Endodermal cell (in vitro differentiated cells): ENCODE measurements around the gene LRGUK. TPM values are rescaled to one million over a fixed set of nuclear protein-coding genes. Genes with fewer than 3 reads are reported as not detected.

Source experiments
- DNase-seq: peaks from one replicate; pipeline ENCODE4 v3.0.0-alpha.2; 2017
- H3K27ac ChIP-seq: 2 replicates; pipeline ENCODE4 v1.5.1; 2013; ENCODE audit warnings: mild to moderate bottlenecking, low read depth, low read length, moderate library complexity
- H3K27me3 ChIP-seq: 2 replicates; pipeline ENCODE4 v1.6.1; 2013; ENCODE audit warnings: mild to moderate bottlenecking, low read length, moderate library complexity; ENCODE audit not compliant: insufficient read depth, control insufficient read depth, poor library complexity, severe bottlenecking
- H3K36me3 ChIP-seq: 2 replicates; pipeline ENCODE4 v1.7.0; 2013; ENCODE audit warnings: mild to moderate bottlenecking, low read length, moderate library complexity; ENCODE audit not compliant: control insufficient read depth, insufficient read depth
- H3K4me1 ChIP-seq: one replicate; pipeline ENCODE4 v1.7.0; 2013; ENCODE audit warnings: low read length; ENCODE audit not compliant: control insufficient read depth, insufficient read depth
- H3K4me3 ChIP-seq: 2 replicates; pipeline ENCODE4 v1.5.1; 2013; ENCODE audit warnings: mild to moderate bottlenecking, low read length, moderate library complexity
- H3K9ac ChIP-seq: 2 replicates; pipeline ENCODE4 v1.6.1; 2013; ENCODE audit warnings: mild to moderate bottlenecking, low read length, moderate library complexity; ENCODE audit not compliant: poor library complexity, severe bottlenecking; ENCODE audit errors: extremely low read depth
- H3K9me3 ChIP-seq: 2 replicates; pipeline ENCODE4 v1.6.1; 2013; ENCODE audit warnings: mild to moderate bottlenecking, low read length, moderate library complexity; ENCODE audit not compliant: control insufficient read depth
- H3K27ac Mint-ChIP-seq: 2 replicates; pipeline ENCODE4 v1.8.0; 2020; ENCODE audit warnings: mixed read lengths
- H3K27me3 Mint-ChIP-seq: 2 replicates; pipeline ENCODE4 v1.8.0; 2021; ENCODE audit warnings: mild to moderate bottlenecking, mixed read lengths; ENCODE audit not compliant: insufficient read depth
- H3K36me3 Mint-ChIP-seq: 2 replicates; pipeline ENCODE4 v1.8.0; 2020; ENCODE audit warnings: low read depth, mixed read lengths
- H3K4me1 Mint-ChIP-seq: 2 replicates; pipeline ENCODE4 v1.8.0; 2020; ENCODE audit warnings: mixed read lengths
- H3K4me3 Mint-ChIP-seq: 2 replicates; pipeline ENCODE4 v1.8.0; 2020; ENCODE audit warnings: mild to moderate bottlenecking, moderate library complexity, mixed read lengths
- H3K9me3 Mint-ChIP-seq: 2 replicates; pipeline ENCODE4 v1.8.0; 2020; ENCODE audit warnings: mild to moderate bottlenecking, mixed read lengths
- CTCF ChIP-seq: fragments of 200-600 bp; sonication (generic); conservative IDR thresholded peaks from 2 replicates; pipeline ENCODE4 v1.5.0; 2021; ENCODE audit warnings: antibody characterized with exemption, mild to moderate bottlenecking
- WGBS, 2 experiments: methylation state at CpG; one replicate each; pipeline versions ENCODE4 v1.1.5 to v1.1.7; 2013; ENCODE audit warnings: missing lambda C conversion rate in 2 of 2, mixed read lengths in 1 of 2; ENCODE audit not compliant: insufficient coverage in 1 of 2, insufficient read length in 1 of 2; 5-methylcytosine and 5-hydroxymethylcytosine counted together
- total RNA-seq, 2 donors: library from RNA; stranded (reverse); fragmentation: NEBNext Ultra II Directional in 1 of 2; extraction: Animal tissue kit (Norgen Biotek cat#: 25700) in 1 of 2; gene quantifications; 2 replicates in 1 of 2; 3 replicates in 1 of 2; pipeline ENCODE4 v1.2.1, GENCODE V29; 2021

LRGUK gene
- total RNA-seq, 2 donors from 2014 or later = 0.89 to 1.3 TPM

GRCh38 chr7:134200970-134201369 is 73.8 kb downstream of the LRGUK start:
- H3K27ac Mint-ChIP-seq = no peak overlapping the region
- Histone ChIP-seq H3K4me3 (no peak overlapping the region), H3K36me3 (no peaks in the 10 kb centered on the region), H3K27ac (no peak overlapping the region), H3K4me1 (no peaks in the 10 kb centered on the region), H3K27me3 (no peaks in the 10 kb centered on the region), H3K9ac (no peak overlapping the region), H3K9me3 (no peaks in the 10 kb centered on the region)
- no peaks in the 10 kb centered on the region for H3K27me3 Mint-ChIP-seq
- peaks cover 1% of the 10 kb centered on the region for H3K4me1 Mint-ChIP-seq
- WGBS, 2 experiments = 96% methylated on average over 5 of the region's 5 CpGs; no CpG with 5 or more reads in 1 of the 2 experiments
- no peak for DNase-seq
- H3K9me3 Mint-ChIP-seq = no peaks in the 10 kb centered on the region
- H3K36me3 Mint-ChIP-seq = peaks cover 9% of the 10 kb centered on the region
- H3K4me3 Mint-ChIP-seq = no peak overlapping the region
- no peak for TF ChIP-seq CTCF

GRCh38 chr7:134201569-134202261 is 74.6 kb downstream of the LRGUK start:
- Histone ChIP-seq H3K27me3 (no peaks in the 10 kb centered on the region), H3K9ac (no peak overlapping the region), H3K27ac (no peak overlapping the region), H3K36me3 (no peaks in the 10 kb centered on the region), H3K4me1 (no peaks in the 10 kb centered on the region), H3K9me3 (no peaks in the 10 kb centered on the region), H3K4me3 (no peak overlapping the region)
- no peak for TF ChIP-seq CTCF
- Mint-ChIP-seq H3K9me3 (no peaks in the 10 kb centered on the region), H3K27ac (no peak overlapping the region), H3K27me3 (no peaks in the 10 kb centered on the region), H3K36me3 (peaks cover 9% of the 10 kb centered on the region), H3K4me1 (peaks cover 1% of the 10 kb centered on the region), H3K4me3 (no peak overlapping the region)
- WGBS, 2 experiments = 79 to 80% methylated on average over 5 to 7 of the region's 7 CpGs
- no peak for DNase-seq

- Mint-ChIP-seq H3K27ac (no peak overlapping the region), H3K9me3 (no peaks in the 10 kb centered on the region), H3K36me3 (peaks cover 9% of the 10 kb centered on the region), H3K4me3 (no peak overlapping the region), H3K4me1 (no peaks in the 10 kb centered on the region), H3K27me3 (no peaks in the 10 kb centered on the region)
- Histone ChIP-seq H3K4me3 (no peak overlapping the region), H3K9me3 (no peaks in the 10 kb centered on the region), H3K27me3 (no peaks in the 10 kb centered on the region), H3K27ac (no peak overlapping the region), H3K4me1 (no peaks in the 10 kb centered on the region), H3K9ac (no peak overlapping the region), H3K36me3 (no peaks in the 10 kb centered on the region)
- WGBS, 2 experiments = 87 to 89% methylated on average over 1 to 4 of the region's 4 CpGs
- TF ChIP-seq CTCF = no peak
- no peak for DNase-seq
These were observed 76.2 kb downstream of the LRGUK start for GRCh38 chr7:134203186-134203889.
